HepG2 (cell line): ENCODE measurements around the gene RING1. TPM values are rescaled to one million over a fixed set of nuclear protein-coding genes. Genes with fewer than 3 reads are reported as not detected.

Source experiments
- AGO1 ChIP-seq: fragments of 200-400 bp; formaldehyde crosslinking; IDR thresholded peaks from 2 replicates; pipeline ENCODE4 v1.6.1; 2017; ENCODE audit warnings: mild to moderate bottlenecking, low read depth, low read length, moderate library complexity; ENCODE audit not compliant: poor library complexity, severe bottlenecking
- CENPX ChIP-seq: sonication (generic); formaldehyde crosslinking; IDR thresholded peaks from 2 replicates; pipeline ENCODE4 v1.9.0; 2021; ENCODE audit warnings: mild to moderate bottlenecking, missing genetic modification reagents, moderate library complexity
- EZH2 ChIP-seq: conservative IDR thresholded peaks from 2 replicates; pipeline ENCODE4 v1.6.1; 2012; ENCODE audit warnings: mild to moderate bottlenecking, low read depth, low read length, moderate library complexity
- GTF3A ChIP-seq: sonication (generic); formaldehyde crosslinking; conservative IDR thresholded peaks from 2 replicates; pipeline ENCODE4 v1.4.0; 2020; ENCODE audit warnings: mild to moderate bottlenecking, missing genetic modification reagents
- GZF1 ChIP-seq: sonication (generic); formaldehyde crosslinking; IDR thresholded peaks from 2 replicates; pipeline ENCODE4 v1.5.1; 2020; ENCODE audit warnings: mild to moderate bottlenecking, missing genetic modification reagents
- MAZ ChIP-seq, 2 experiments: sonication (generic) in 1 of 2; formaldehyde crosslinking in 1 of 2; IDR thresholded peaks; 2 replicates each; pipeline versions ENCODE4 v1.5.0 to v1.6.1; 2012 to 2020; ENCODE audit warnings: low read depth in 2 of 2, mild to moderate bottlenecking in 2 of 2, borderline replicate concordance in 1 of 2, improper control_type of control experiment in 1 of 2, low read length in 1 of 2, missing genetic modification reagents in 1 of 2, moderate library complexity in 1 of 2
- NRL ChIP-seq: sonication (generic); formaldehyde crosslinking; IDR thresholded peaks from 2 replicates; pipeline ENCODE4 v1.5.0; 2020; ENCODE audit warnings: missing genetic modification reagents, mild to moderate bottlenecking, moderate library complexity, borderline replicate concordance
- PHF20 ChIP-seq: sonication (generic); formaldehyde crosslinking; IDR thresholded peaks from 2 replicates; pipeline ENCODE4 v1.5.0; 2020; ENCODE audit warnings: mild to moderate bottlenecking, missing genetic modification reagents
- SIN3B ChIP-seq: fragments of 150-350 bp; IDR thresholded peaks from 2 replicates; pipeline ENCODE4 v1.6.1; 2014; ENCODE audit warnings: low read length
- SP1 ChIP-seq, 2 experiments: fragments of 450-650 bp in 1 of 2; sonication (generic) in 1 of 2; formaldehyde crosslinking in 1 of 2; IDR thresholded peaks; 2 replicates each; pipeline versions ENCODE4 v1.4.0 to v1.6.1; 2016 to 2020; ENCODE audit warnings: missing genetic modification reagents in 1 of 2
- SRY ChIP-seq: sonication (generic); formaldehyde crosslinking; IDR thresholded peaks from 2 replicates; pipeline ENCODE4 v1.8.0; 2022; ENCODE audit warnings: mild to moderate bottlenecking, missing genetic modification reagents
- TP53 ChIP-seq: sonication (generic); formaldehyde crosslinking; conservative IDR thresholded peaks from 2 replicates; pipeline ENCODE4 v1.4.0; 2020; ENCODE audit warnings: missing genetic modification reagents
- ZNF264 ChIP-seq: sonication (generic); formaldehyde crosslinking; IDR thresholded peaks from 2 replicates; pipeline ENCODE4 v1.4.0; 2020; ENCODE audit warnings: missing genetic modification reagents
- ZNF333 ChIP-seq: sonication (generic); formaldehyde crosslinking; IDR thresholded peaks from 2 replicates; pipeline ENCODE4 v1.4.0; 2020; ENCODE audit warnings: mild to moderate bottlenecking, missing genetic modification reagents, borderline replicate concordance
- ZNF337 ChIP-seq: sonication (generic); formaldehyde crosslinking; IDR thresholded peaks from 2 replicates; pipeline ENCODE4 v1.5.1; 2020; ENCODE audit warnings: missing genetic modification reagents, low read depth, mild to moderate bottlenecking, borderline replicate concordance
- ZNF431 ChIP-seq: sonication (generic); formaldehyde crosslinking; IDR thresholded peaks from 2 replicates; pipeline ENCODE4 v1.9.0; 2022; ENCODE audit warnings: missing genetic modification reagents, low read depth, mild to moderate bottlenecking, borderline replicate concordance
- ZNF629 ChIP-seq: sonication (generic); formaldehyde crosslinking; conservative IDR thresholded peaks from 2 replicates; pipeline ENCODE4 v1.5.0; 2020; ENCODE audit warnings: missing genetic modification reagents
- ZNF7 ChIP-seq: IDR thresholded peaks from 2 replicates; pipeline ENCODE4 v1.6.1; 2016; ENCODE audit warnings: missing biosample characterization, missing genetic modification reagents
- ZNF720 ChIP-seq: sonication (generic); formaldehyde crosslinking; IDR thresholded peaks from 2 replicates; pipeline ENCODE4 v1.4.0; 2020; ENCODE audit warnings: missing genetic modification reagents
- polyA plus RNA-seq, 8 experiments: library from polyadenylated mRNA; depleted of rRNA in 3 of 8; stranded (reverse) in 7 of 8; unstranded in 1 of 8; fragments of >200 nt; fragmentation: Illumina TruSeq in 4 of 8; extraction: Trizol in 4 of 8; gene quantifications; 2 replicates each; pipeline versions ENCODE4 v1.2.1 to v1.2.3, GENCODE V29; 2011 to 2016; ENCODE audit warnings: low read depth in 4 of 8, missing spikeins in 1 of 8, mixed read lengths in 1 of 8; ENCODE audit not compliant: insufficient read depth in 1 of 8
- total RNA-seq, 5 experiments: library from RNA; depleted of rRNA; stranded (reverse); fragments of >200 nt; fragmentation: Illumina TruSeq; extraction: Trizol; gene quantifications; 2 replicates each; pipeline ENCODE4 v1.2.3, GENCODE V29; 2016; ENCODE audit warnings: low read depth in 1 of 5
- TF ChIP-seq, protein P1 (sequence below): sonication (generic); formaldehyde crosslinking; IDR thresholded peaks from 2 replicates; pipeline ENCODE4 v1.4.0; 2020; ENCODE audit warnings: missing genetic modification reagents
- TF ChIP-seq, protein P2 (sequence below): conservative IDR thresholded peaks from 2 replicates; pipeline ENCODE4 v1.6.1; 2018; ENCODE audit warnings: missing genetic modification reagents
- TF ChIP-seq, protein P3 (sequence below): sonication (generic); formaldehyde crosslinking; IDR thresholded peaks from 2 replicates; pipeline ENCODE4 v1.5.0; 2020; ENCODE audit warnings: missing genetic modification reagents
- TF ChIP-seq, protein P4 (sequence below): sonication (generic); formaldehyde crosslinking; IDR thresholded peaks from 2 replicates; pipeline ENCODE4 v1.4.0; 2020; ENCODE audit warnings: mild to moderate bottlenecking, missing genetic modification reagents

RING1 gene
- total and polyA plus RNA-seq, 2 of the 13 experiments (the other 11 are each of a cell fraction or from before 2014, with no cell fraction given), result 23.9 to 33.6 TPM

DNA sequence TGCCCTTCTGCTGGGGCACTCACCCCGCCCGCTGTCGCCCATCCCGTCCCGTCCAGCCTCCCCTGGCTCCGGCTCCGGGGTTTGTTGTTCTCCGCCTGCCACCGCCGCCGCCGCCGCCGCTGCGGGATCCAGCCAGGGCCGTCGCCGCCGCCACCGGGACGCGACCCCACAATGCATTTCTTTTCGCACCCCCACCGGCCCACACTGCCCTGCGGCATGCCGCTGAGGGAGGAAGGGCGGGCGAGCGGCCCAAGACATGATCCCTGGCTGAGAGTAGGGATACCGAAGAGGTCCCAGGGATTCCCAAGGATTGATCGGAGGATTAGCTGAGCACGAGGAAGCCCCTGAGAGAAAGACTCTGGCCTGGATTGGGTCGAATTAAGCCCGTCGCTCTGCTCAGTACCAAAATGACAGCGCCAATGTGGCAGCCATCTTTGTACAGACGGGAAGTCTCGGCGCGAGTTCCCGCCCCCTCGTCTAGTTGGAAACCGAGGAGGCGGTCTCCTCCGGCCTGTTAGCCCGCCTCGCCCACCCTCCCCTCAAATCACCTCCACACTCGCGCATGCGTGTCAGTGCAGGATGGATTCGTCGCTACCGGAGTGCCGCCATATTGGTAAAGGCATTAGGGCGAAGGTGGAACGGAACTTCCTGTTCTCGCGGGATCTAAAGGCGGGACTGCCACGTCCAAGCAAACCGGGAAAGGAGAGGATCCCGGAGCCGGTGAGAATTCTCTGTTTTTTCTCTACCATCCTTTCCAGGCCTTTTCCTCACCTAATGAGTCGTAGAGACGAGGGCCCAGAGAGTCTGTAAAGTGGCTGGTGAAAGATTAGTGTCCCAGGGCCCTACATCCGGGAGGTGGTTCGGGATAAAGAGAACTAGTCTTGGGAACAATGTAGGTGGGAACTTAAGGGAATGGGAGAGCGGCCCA is 7.8 kb upstream of the RING1 start, which contains the start of the genes RXRB and SLC39A7 (continued):
- TF ChIP-seq, protein P1, sequence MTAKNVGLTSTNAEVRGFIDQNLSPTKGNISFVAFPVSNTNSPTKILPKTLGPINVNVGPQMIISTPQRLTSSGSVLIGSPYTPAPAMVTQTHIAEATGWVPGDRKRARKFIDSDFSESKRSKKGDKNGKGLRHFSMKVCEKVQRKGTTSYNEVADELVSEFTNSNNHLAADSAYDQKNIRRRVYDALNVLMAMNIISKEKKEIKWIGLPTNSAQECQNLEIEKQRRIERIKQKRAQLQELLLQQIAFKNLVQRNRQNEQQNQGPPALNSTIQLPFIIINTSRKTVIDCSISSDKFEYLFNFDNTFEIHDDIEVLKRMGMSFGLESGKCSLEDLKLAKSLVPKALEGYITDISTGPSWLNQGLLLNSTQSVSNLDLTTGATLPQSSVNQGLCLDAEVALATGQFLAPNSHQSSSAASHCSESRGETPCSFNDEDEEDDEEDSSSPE, result peak; percentile 76; the same call in 1 of the 2 replicates
- no peak for TF ChIP-seq EZH2
- 0 out of 2 replicates have a peak, but pooled peaks have one; percentile 31 for TF ChIP-seq ZNF431 (CRISPR knock-in tag)
- TF ChIP-seq SRY (CRISPR knock-in tag), result no peak
- TF ChIP-seq NRL (CRISPR knock-in tag), result peak; percentile 89
- peak; percentile 88 for TF ChIP-seq SP1 (IDR thresholded peaks at IDR 0.05)
- TF ChIP-seq SP1 (CRISPR knock-in tag; IDR thresholded peaks at IDR 0.05), result peak; percentile 78
- no peak for TF ChIP-seq ZNF7 (CRISPR knock-in tag)
- peak; percentile 47; the same call in 1 of the 2 replicates for TF ChIP-seq ZNF333 (CRISPR knock-in tag)
- no peak for TF ChIP-seq ZNF720
- peak; percentile 74 for TF ChIP-seq AGO1
- TF ChIP-seq ZNF629, result no peak; the same call in 1 of the 2 replicates
- TF ChIP-seq, protein P2, sequence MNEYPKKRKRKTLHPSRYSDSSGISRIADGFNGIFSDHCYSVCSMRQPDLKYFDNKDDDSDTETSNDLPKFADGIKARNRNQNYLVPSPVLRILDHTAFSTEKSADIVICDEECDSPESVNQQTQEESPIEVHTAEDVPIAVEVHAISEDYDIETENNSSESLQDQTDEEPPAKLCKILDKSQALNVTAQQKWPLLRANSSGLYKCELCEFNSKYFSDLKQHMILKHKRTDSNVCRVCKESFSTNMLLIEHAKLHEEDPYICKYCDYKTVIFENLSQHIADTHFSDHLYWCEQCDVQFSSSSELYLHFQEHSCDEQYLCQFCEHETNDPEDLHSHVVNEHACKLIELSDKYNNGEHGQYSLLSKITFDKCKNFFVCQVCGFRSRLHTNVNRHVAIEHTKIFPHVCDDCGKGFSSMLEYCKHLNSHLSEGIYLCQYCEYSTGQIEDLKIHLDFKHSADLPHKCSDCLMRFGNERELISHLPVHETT, result peak; percentile 100
- peak; percentile 53; the same call in 1 of the 2 replicates for TF ChIP-seq SIN3B
- peak; percentile 87; the same call in 1 of the 2 replicates for TF ChIP-seq ZNF337
- TF ChIP-seq CENPX (CRISPR knock-in tag), result no peak
- TF ChIP-seq TP53 (CRISPR knock-in tag), result peak; percentile 82
- TF ChIP-seq PHF20 (CRISPR knock-in tag), result peak; percentile 63
- TF ChIP-seq ZNF264, result peak; percentile 62; the same call in 1 of the 2 replicates
- TF ChIP-seq, protein P3, sequence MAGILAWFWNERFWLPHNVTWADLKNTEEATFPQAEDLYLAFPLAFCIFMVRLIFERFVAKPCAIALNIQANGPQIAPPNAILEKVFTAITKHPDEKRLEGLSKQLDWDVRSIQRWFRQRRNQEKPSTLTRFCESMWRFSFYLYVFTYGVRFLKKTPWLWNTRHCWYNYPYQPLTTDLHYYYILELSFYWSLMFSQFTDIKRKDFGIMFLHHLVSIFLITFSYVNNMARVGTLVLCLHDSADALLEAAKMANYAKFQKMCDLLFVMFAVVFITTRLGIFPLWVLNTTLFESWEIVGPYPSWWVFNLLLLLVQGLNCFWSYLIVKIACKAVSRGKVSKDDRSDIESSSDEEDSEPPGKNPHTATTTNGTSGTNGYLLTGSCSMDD (CRISPR knock-in tag), result no peak
- no peak for TF ChIP-seq GTF3A (CRISPR knock-in tag)
- TF ChIP-seq, protein P4, sequence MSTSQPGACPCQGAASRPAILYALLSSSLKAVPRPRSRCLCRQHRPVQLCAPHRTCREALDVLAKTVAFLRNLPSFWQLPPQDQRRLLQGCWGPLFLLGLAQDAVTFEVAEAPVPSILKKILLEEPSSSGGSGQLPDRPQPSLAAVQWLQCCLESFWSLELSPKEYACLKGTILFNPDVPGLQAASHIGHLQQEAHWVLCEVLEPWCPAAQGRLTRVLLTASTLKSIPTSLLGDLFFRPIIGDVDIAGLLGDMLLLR (CRISPR knock-in tag), result no peak
- TF ChIP-seq MAZ (IDR thresholded peaks at IDR 0.05; ENCODE audit: borderline replicate concordance, low read depth, low read length), result no peak; the same call in 1 of the 2 replicates
- peak; percentile 99 for TF ChIP-seq MAZ (CRISPR knock-in tag; IDR thresholded peaks at IDR 0.05; ENCODE audit: low read depth)
- no peak; the same call in 1 of the 2 replicates for TF ChIP-seq GZF1 (CRISPR knock-in tag)
